HG02870 (cell line): ENCODE measurements around the gene SSBP1.
"Not testable (repeated sequence)": the region's sequence is repeated elsewhere in the genome, so short reads cannot be mapped to it uniquely, and the experiment has no call there.

ENCODE experiments used
- ATAC-seq: cut with Tn5 transposase; IDR thresholded peaks from one replicate; pipeline ENCODE4 v1.9.1; 2021; ENCODE audit warnings: mild to moderate bottlenecking, moderate library complexity; ENCODE audit not compliant: unreplicated experiment

SSBP1 gene

GRCh38 chr7:141763797-141764196, 25.6 kb downstream of the SSBP1 start, which contains the start of gene TAS2R3:
TSS of gene TAS2R3 (plus strand) at chr7:141764097. CDS start at chr7:141764159, 62 bp downstream.
- ATAC-seq, result no peak

- ATAC-seq, result not testable (repeated sequence)
Measured at GRCh38 chr7:141770083-141770583, 32.0 kb downstream of the SSBP1 start.

- no peak for ATAC-seq
Measured at GRCh38 chr7:141776374-141776773, 38.2 kb downstream of the SSBP1 start, which contains the start of gene TAS2R4. TSS of gene TAS2R4 (plus strand) at chr7:141776674. CDS start at chr7:141778489, 1,815 bp downstream.

GRCh38 chr7:141785706-141786552, 47.8 kb downstream of the SSBP1 start:
- ATAC-seq, result peak; percentile 70

GRCh38 chr7:141788296-141788695, 50.1 kb downstream of the SSBP1 start:
- no peak for ATAC-seq

- ATAC-seq, result no peak
Measured at GRCh38 chr7:141789917-141790316, 51.8 kb downstream of the SSBP1 start, which contains the start of gene TAS2R5. TSS of gene TAS2R5 (plus strand) at chr7:141790217. CDS start at chr7:141790362, 145 bp downstream.

- no peak for ATAC-seq
Measured at GRCh38 chr7:141792526-141792925, 54.4 kb downstream of the SSBP1 start.
